NCI-H524 (cell line): ENCODE measurements around the gene SAMSN1.
"Not testable (repeated sequence)": the region's sequence is repeated elsewhere in the genome, so short reads cannot be mapped to it uniquely, and the experiment has no call there.

ENCODE experiments used
- DNase-seq, 2 experiments: peaks; one replicate each; lab custom pipeline; 2025; lab: John Stamatoyannopoulos, UW

The SAMSN1 gene

GRCh38 chr21:14527696-14528652 is 18.1 kb downstream of the SAMSN1 start:
- no peak for DNase-seq

GRCh38 chr21:14526836-14527695 is 19.0 kb downstream of the SAMSN1 start:
- DNase-seq: no peak

GRCh38 chr21:14526199-14526598 is 19.9 kb downstream of the SAMSN1 start:
- DNase-seq: no peak

- no peak for DNase-seq
Observed at GRCh38 chr21:14523234-14523633, 22.9 kb downstream of the SAMSN1 start.

GRCh38 chr21:14522736-14523135 is 23.4 kb downstream of the SAMSN1 start:
- DNase-seq: no peak

- DNase-seq: no peak
Observed at GRCh38 chr21:14520535-14520934, 25.6 kb downstream of the SAMSN1 start.

GRCh38 chr21:14519000-14519399 is 27.1 kb downstream of the SAMSN1 start:
- no peak for DNase-seq

GRCh38 chr21:14513804-14514203 is 32.3 kb downstream of the SAMSN1 start:
- no peak for DNase-seq

GRCh38 chr21:14506859-14507457 is 39.2 kb downstream of the SAMSN1 start:
- DNase-seq: not testable (repeated sequence)

- DNase-seq: no peak
Observed at GRCh38 chr21:14500873-14501272, 45.2 kb downstream of the SAMSN1 start.

GRCh38 chr21:14499316-14499715 is 46.8 kb downstream of the SAMSN1 start:
- DNase-seq: no peak

- DNase-seq: no peak
Observed at GRCh38 chr21:14497825-14498224, 48.3 kb downstream of the SAMSN1 start.

GRCh38 chr21:14495075-14495474 is 51.0 kb downstream of the SAMSN1 start:
- DNase-seq: no peak

GRCh38 chr21:14494181-14494580 is 51.9 kb downstream of the SAMSN1 start:
- DNase-seq: not testable (repeated sequence)

- no peak for DNase-seq
Observed at GRCh38 chr21:14493731-14494130, 52.4 kb downstream of the SAMSN1 start.

- no peak for DNase-seq
Observed at GRCh38 chr21:14492931-14493330, 53.2 kb downstream of the SAMSN1 start.

- DNase-seq: no peak
Observed at GRCh38 chr21:14491269-14491681, 54.8 kb downstream of the SAMSN1 start.

GRCh38 chr21:14488672-14489204 is 57.4 kb downstream of the SAMSN1 start:
- no peak for DNase-seq

GRCh38 chr21:14487490-14488432 is 58.4 kb downstream of the SAMSN1 start:
- DNase-seq: no peak

- no peak for DNase-seq
Observed at GRCh38 chr21:14486869-14487268, 59.2 kb downstream of the SAMSN1 start.
